SK-N-SH (cell line): ENCODE results near the gene XRCC6. TPM values are rescaled to one million over a fixed set of nuclear protein-coding genes. Genes with fewer than 3 reads are reported as not detected.
A peak's percentile ranks its signal among the peaks of the same experiment; 100 is the strongest.

Source experiments
- CTCF ChIA-PET: fragments of 300-600, 350-600 bp; formaldehyde crosslinking; extraction: SDS; loops from one replicate; lab custom pipeline; 2021; lab: Yijun Ruan, JAX
- POLR2A ChIA-PET: fragments of 350-600 bp; sonication (Branson Sonifier 250); formaldehyde crosslinking; extraction: SDS; loops from one replicate; lab custom pipeline; 2020; ENCODE audit warnings: antibody characterized with exemption, inconsistent platforms; lab: Yijun Ruan, JAX
- DNase-seq: peaks from one replicate; pipeline ENCODE4 v3.0.0; 2012
- H2AFZ ChIP-seq: fragments of 200-600 bp; sonication (generic); 2 replicates; pipeline ENCODE4 v1.8.1; 2016; ENCODE audit warnings: antibody characterized with exemption, mild to moderate bottlenecking, low read depth
- H3F3A ChIP-seq: fragments of 200-600 bp; sonication (generic); replicated peaks from 2 replicates; pipeline ENCODE3; 2016; ENCODE audit warnings: antibody characterized with exemption, mild to moderate bottlenecking; ENCODE audit not compliant: insufficient read depth
- H3K27ac ChIP-seq, 2 experiments: fragments of 200-500 bp in 1 of 2; fragments of 200-600 bp in 1 of 2; sonication (Bioruptor generic) in 1 of 2; sonication (generic), shearing (Covaris generic) in 1 of 2; 2 replicates each; pipeline versions ENCODE4 v1.5.1 to v1.6.1; 2014 to 2016; ENCODE audit warnings: low read depth in 2 of 2, inconsistent platforms in 1 of 2, low read length in 1 of 2, mild to moderate bottlenecking in 1 of 2, mixed read lengths in 1 of 2
- H3K27me3 ChIP-seq: fragments of 200-600 bp; sonication (generic), shearing (Covaris generic); 2 replicates; pipeline ENCODE4 v1.6.1; 2016; ENCODE audit warnings: mixed run types; ENCODE audit not compliant: insufficient read depth
- H3K36me3 ChIP-seq, 2 experiments: fragments of 200-500 bp in 1 of 2; fragments of 200-600 bp in 1 of 2; sonication (Bioruptor generic) in 1 of 2; sonication (generic) in 1 of 2; replicated peaks in 1 of 2; 2 replicates each; pipeline versions ENCODE3 to v1.5.1; 2014 to 2016; ENCODE audit warnings: low read length in 1 of 2, mild to moderate bottlenecking in 1 of 2; ENCODE audit not compliant: insufficient read depth in 2 of 2, control insufficient read depth in 1 of 2
- H3K4me1 ChIP-seq, 2 experiments: fragments of 200-500 bp in 1 of 2; fragments of 200-600 bp in 1 of 2; sonication (Bioruptor generic) in 1 of 2; sonication (generic), shearing (Covaris generic) in 1 of 2; 2 replicates each; pipeline versions ENCODE4 v1.5.1 to v1.6.1; 2014 to 2016; ENCODE audit warnings: low read depth in 1 of 2, low read length in 1 of 2, mixed run types in 1 of 2; ENCODE audit not compliant: insufficient read depth in 2 of 2, control insufficient read depth in 1 of 2
- H3K4me2 ChIP-seq: fragments of 200-600 bp; sonication (generic), shearing (Covaris generic); 2 replicates; pipeline ENCODE4 v1.6.1; 2017; ENCODE audit warnings: mixed run types
- H3K4me3 ChIP-seq, 2 experiments: fragments of 200-500 bp in 1 of 2; fragments of 200-600 bp in 1 of 2; sonication (Bioruptor generic) in 1 of 2; sonication (generic), shearing (Covaris generic) in 1 of 2; 2 replicates each; pipeline versions ENCODE4 v1.5.1 to v1.8.1; 2014 to 2016; ENCODE audit warnings: low read depth in 2 of 2, inconsistent platforms in 1 of 2, low read length in 1 of 2, mild to moderate bottlenecking in 1 of 2, mixed read lengths in 1 of 2, moderate library complexity in 1 of 2
- H3K79me2 ChIP-seq: fragments of 200-600 bp; sonication (generic); 2 replicates; pipeline ENCODE4 v1.8.1; 2017; ENCODE audit warnings: mild to moderate bottlenecking; ENCODE audit not compliant: insufficient read depth
- H3K9ac ChIP-seq: fragments of 200-600 bp; sonication (generic); 2 replicates; pipeline ENCODE4 v1.6.1; 2017; ENCODE audit warnings: mixed run types
- H3K9me2 ChIP-seq: fragments of 200-600 bp; sonication (generic); 2 replicates; pipeline ENCODE4 v1.6.1; 2017; ENCODE audit warnings: mixed run types
- H3K9me3 ChIP-seq: fragments of 200-600 bp; sonication (generic); 2 replicates; pipeline ENCODE4 v1.6.1; 2017; ENCODE audit warnings: mixed run types, mild to moderate bottlenecking, moderate library complexity
- H4K20me1 ChIP-seq: fragments of 200-600 bp; sonication (generic); 2 replicates; pipeline ENCODE4 v1.6.1; 2017; ENCODE audit warnings: mild to moderate bottlenecking, mixed run types; ENCODE audit not compliant: insufficient read depth
- CHD2 ChIP-seq: fragments of 150-350 bp; IDR thresholded peaks from 2 replicates; pipeline ENCODE4 v1.6.1; 2018; ENCODE audit warnings: low read length; ENCODE audit not compliant: partially characterized antibody
- CTCF ChIP-seq: fragments of 200-600 bp; sonication (generic); IDR thresholded peaks from 2 replicates; pipeline ENCODE4 v1.6.1; 2017; ENCODE audit warnings: antibody characterized with exemption, mild to moderate bottlenecking, moderate library complexity
- ELF1 ChIP-seq: IDR thresholded peaks from 2 replicates; pipeline ENCODE4 v1.4.0; 2012
- EP300 ChIP-seq, 2 experiments: IDR thresholded peaks; 2 replicates each; pipeline versions ENCODE4 v1.4.0 to v1.6.1; 2012; ENCODE audit warnings: borderline replicate concordance in 1 of 2, low read depth in 1 of 2, low read length in 1 of 2
- FOSL2 ChIP-seq: IDR thresholded peaks from 2 replicates; pipeline ENCODE4 v1.4.0; 2012; ENCODE audit warnings: low read depth, mild to moderate bottlenecking, moderate library complexity, borderline replicate concordance
- FOXM1 ChIP-seq: IDR thresholded peaks from 2 replicates; pipeline ENCODE4 v1.4.0; 2012; ENCODE audit warnings: low read depth, mild to moderate bottlenecking
- GABPA ChIP-seq: IDR thresholded peaks from 2 replicates; pipeline ENCODE4 v1.4.0; 2012; ENCODE audit warnings: low read depth, mild to moderate bottlenecking
- JUND ChIP-seq: IDR thresholded peaks from 2 replicates; pipeline ENCODE4 v1.4.0; 2012
- MAX ChIP-seq: IDR thresholded peaks from 2 replicates; pipeline ENCODE4 v1.4.0; 2012; ENCODE audit warnings: low read depth
- NRF1 ChIP-seq: IDR thresholded peaks from 2 replicates; pipeline ENCODE4 v1.6.1; 2012; ENCODE audit warnings: low read depth, mild to moderate bottlenecking, low read length
- POLR2AphosphoS5 ChIP-seq: IDR thresholded peaks from 2 replicates; pipeline ENCODE4 v1.6.1; 2012; ENCODE audit warnings: low read depth, low read length
- RAD21 ChIP-seq: IDR thresholded peaks from 2 replicates; pipeline ENCODE4 v1.6.1; 2012; ENCODE audit warnings: mild to moderate bottlenecking, low read length
- RCOR1 ChIP-seq: fragments of 150-350 bp; IDR thresholded peaks from 2 replicates; pipeline ENCODE4 v1.6.1; 2017; ENCODE audit warnings: antibody characterized with exemption, low read length
- REST ChIP-seq: IDR thresholded peaks from 2 replicates; pipeline ENCODE4 v1.6.1; 2012; ENCODE audit warnings: mild to moderate bottlenecking, low read depth, low read length, moderate library complexity
- SIN3A ChIP-seq: IDR thresholded peaks from 2 replicates; pipeline ENCODE4 v1.6.1; 2012; ENCODE audit warnings: low read depth, mild to moderate bottlenecking, low read length, moderate library complexity, borderline replicate concordance
- TEAD4 ChIP-seq: IDR thresholded peaks from 2 replicates; pipeline ENCODE4 v1.4.0; 2012; ENCODE audit warnings: mild to moderate bottlenecking, borderline replicate concordance; ENCODE audit not compliant: insufficient read depth
- YY1 ChIP-seq: IDR thresholded peaks from 2 replicates; pipeline ENCODE4 v1.4.0; 2012; ENCODE audit warnings: low read depth, mild to moderate bottlenecking
- WGBS: methylation state at CpG from one replicate; pipeline ENCODE4 v1.1.6; 2017; ENCODE audit warnings: low lambda C conversion rate; 5-methylcytosine and 5-hydroxymethylcytosine counted together
- polyA plus RNA-seq, 3 experiments: library from polyadenylated mRNA; depleted of rRNA; stranded (reverse); fragments of >200 nt; gene quantifications; 2 replicates each; pipeline ENCODE4 v1.2.3, GENCODE V29; 2012

The XRCC6 gene
- polyA plus RNA-seq, 1 of the 3 experiments (the other 2 are of a cell fraction), result 78.1 TPM

- H4K20me1 ChIP-seq, result no peaks in the 10 kb centered on the region
- H3K27me3 ChIP-seq, result no peaks in the 10 kb centered on the region
- peaks cover 0 to 15% of the 10 kb centered on the region in 2 experiments for H3K36me3 ChIP-seq
- peaks cover 2% of the 10 kb centered on the region for H3F3A ChIP-seq
- no peak for DNase-seq
- H3K4me1 ChIP-seq, result no peaks in the 10 kb centered on the region
- POLR2A ChIA-PET, result no interaction called here
- CTCF ChIA-PET, result no interaction called here
- no peak overlapping the region for H3K4me2 ChIP-seq
- WGBS, result 100% methylated on average over 7 of the region's 7 CpGs
- no peak overlapping the region for H3K4me3 ChIP-seq
- H3K9me3 ChIP-seq, result no peaks in the 10 kb centered on the region
- TF ChIP-seq REST, result no peak
- TF ChIP-seq EP300 (IDR thresholded peaks at IDR 0.05; ENCODE audit: borderline replicate concordance in 1 of 2, low read depth in 1 of 2, low read length in 1 of 2), result no peak
- TF ChIP-seq GABPA, result no peak
- no peak for TF ChIP-seq CTCF
- TF ChIP-seq TEAD4, result no peak
- TF ChIP-seq YY1, result no peak
- TF ChIP-seq JUND, result no peak
- TF ChIP-seq SIN3A, result no peak
- no peak for TF ChIP-seq MAX
- no peak for TF ChIP-seq FOXM1
- no peak for TF ChIP-seq NRF1
- TF ChIP-seq FOSL2, result no peak
- TF ChIP-seq RCOR1, result no peak
- TF ChIP-seq POLR2AphosphoS5, result no peak
- TF ChIP-seq RAD21, result no peak
- TF ChIP-seq CHD2, result no peak
- TF ChIP-seq ELF1, result no peak
- no peak overlapping the region for H3K9ac ChIP-seq
- H2AFZ ChIP-seq, result no peak overlapping the region
- H3K79me2 ChIP-seq, result peaks cover 48% of the 10 kb centered on the region
- H3K9me2 ChIP-seq, result no peaks in the 10 kb centered on the region
- H3K27ac ChIP-seq, result peak overlapping the region in 1 of 2 experiments; percentile 15; a peak in 1 of 4 replicates
These were observed 20.8 kb downstream of the XRCC6 start for GRCh38 chr22:41641854-41642253.
